ENCODE data around the gene TMEM233. TPM values are rescaled to one million over a fixed set of nuclear protein-coding genes. Genes with fewer than 3 reads are reported as not detected.

TMEM233 gene
- total and polyA plus RNA-seq, 4 donors = 0.13 to 0.80 (median 0.31) TPM

DNA sequence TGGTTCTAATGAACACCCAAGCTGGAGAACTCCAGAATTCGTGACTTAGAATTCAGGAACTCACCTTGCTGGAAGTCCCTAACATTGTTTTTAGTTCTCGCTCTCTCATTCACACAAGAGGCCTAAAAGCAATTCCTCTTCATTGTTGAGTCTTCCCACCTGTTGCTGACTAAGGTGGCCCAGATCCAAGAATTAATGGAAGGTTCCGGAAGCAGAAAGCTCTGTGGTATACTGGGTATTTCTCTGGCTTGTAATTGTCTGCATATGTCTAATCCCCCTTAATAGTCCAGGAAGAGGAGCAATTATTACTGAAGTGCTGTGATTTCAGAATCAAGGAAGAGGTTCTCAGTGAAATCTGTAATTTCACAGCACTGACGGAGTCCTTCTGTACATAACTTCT is 31.4 kb downstream of the TMEM233 start:
- DNase-seq = no peak
- WGBS, 2 donors = 81 to 82% methylated on average over 4 of the region's 4 CpGs
- Histone ChIP-seq H3K27ac (ENCODE audit: low read depth in 1 of 2, low read length in 1 of 2) (no peak overlapping the region), H3K9ac (ENCODE audit: insufficient read depth in 1 of 2, low read length in 2 of 2) (no peak overlapping the region), H3K9me3 (ENCODE audit: control insufficient read depth in 4 of 4, insufficient read depth in 3 of 4, low read length in 3 of 4) (no peaks in the 10 kb centered on the region), H3K36me3 (ENCODE audit: control insufficient read depth in 4 of 4, insufficient read depth in 4 of 4, low read length in 4 of 4) (no peaks in the 10 kb centered on the region), H3K4me3 (no peak overlapping the region), H3K27me3 (ENCODE audit: control insufficient read depth in 3 of 3, insufficient read depth in 3 of 3, low read length in 2 of 3) (no peaks in the 10 kb centered on the region), H3K4me1 (ENCODE audit: control insufficient read depth in 5 of 5, insufficient read depth in 5 of 5, low read length in 5 of 5) (no peaks in the 10 kb centered on the region)
- ATAC-seq (ENCODE audit: insufficient read depth, low FRiP score) = no peak
- TF ChIP-seq, protein P1, sequence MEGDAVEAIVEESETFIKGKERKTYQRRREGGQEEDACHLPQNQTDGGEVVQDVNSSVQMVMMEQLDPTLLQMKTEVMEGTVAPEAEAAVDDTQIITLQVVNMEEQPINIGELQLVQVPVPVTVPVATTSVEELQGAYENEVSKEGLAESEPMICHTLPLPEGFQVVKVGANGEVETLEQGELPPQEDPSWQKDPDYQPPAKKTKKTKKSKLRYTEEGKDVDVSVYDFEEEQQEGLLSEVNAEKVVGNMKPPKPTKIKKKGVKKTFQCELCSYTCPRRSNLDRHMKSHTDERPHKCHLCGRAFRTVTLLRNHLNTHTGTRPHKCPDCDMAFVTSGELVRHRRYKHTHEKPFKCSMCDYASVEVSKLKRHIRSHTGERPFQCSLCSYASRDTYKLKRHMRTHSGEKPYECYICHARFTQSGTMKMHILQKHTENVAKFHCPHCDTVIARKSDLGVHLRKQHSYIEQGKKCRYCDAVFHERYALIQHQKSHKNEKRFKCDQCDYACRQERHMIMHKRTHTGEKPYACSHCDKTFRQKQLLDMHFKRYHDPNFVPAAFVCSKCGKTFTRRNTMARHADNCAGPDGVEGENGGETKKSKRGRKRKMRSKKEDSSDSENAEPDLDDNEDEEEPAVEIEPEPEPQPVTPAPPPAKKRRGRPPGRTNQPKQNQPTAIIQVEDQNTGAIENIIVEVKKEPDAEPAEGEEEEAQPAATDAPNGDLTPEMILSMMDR (IDR thresholded peaks at IDR 0.05; ENCODE audit: control extremely low read depth, extremely low read depth) = no peak

DNA sequence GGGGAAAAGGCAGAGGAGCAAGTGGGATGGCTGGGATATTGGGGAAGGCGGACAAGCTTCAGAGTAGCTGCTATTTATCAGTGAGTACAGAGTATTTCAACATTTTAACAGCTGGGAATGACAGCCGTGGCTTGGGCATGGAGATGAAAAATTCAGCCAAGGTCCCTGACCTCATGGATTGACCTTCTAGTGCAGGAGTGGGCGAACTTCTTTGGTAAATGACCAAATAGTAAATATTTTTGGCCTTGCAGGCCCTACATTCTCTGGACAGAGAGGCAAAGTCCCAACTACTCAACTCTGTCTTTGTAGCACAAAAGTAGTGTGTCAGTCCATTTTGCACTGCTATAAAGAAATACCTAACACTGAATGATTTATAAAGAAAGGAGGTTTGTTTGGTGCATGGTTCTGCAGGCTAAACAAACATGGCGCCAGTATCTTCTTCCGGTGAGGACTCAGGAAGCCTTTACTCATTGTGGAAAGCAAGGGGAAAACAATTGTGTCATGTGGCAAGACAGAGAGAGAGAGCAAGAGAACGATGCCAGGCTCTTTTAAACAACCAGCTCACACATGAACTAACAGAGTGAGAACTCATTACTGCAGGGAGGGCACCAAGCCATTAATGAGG is 33.6 kb downstream of the TMEM233 start:
- 78 to 80% methylated on average over 6 of the region's 6 CpGs for WGBS, 2 donors
- H3K9me3 ChIP-seq (ENCODE audit: control insufficient read depth in 4 of 4, insufficient read depth in 3 of 4, low read length in 3 of 4) = no peaks in the 10 kb centered on the region
- no peaks in the 10 kb centered on the region for H3K36me3 ChIP-seq (ENCODE audit: control insufficient read depth in 4 of 4, insufficient read depth in 4 of 4, low read length in 4 of 4)
- no peaks in the 10 kb centered on the region for H3K27me3 ChIP-seq (ENCODE audit: control insufficient read depth in 3 of 3, insufficient read depth in 3 of 3, low read length in 2 of 3)
- no peak overlapping the region for H3K27ac ChIP-seq (ENCODE audit: low read depth in 1 of 2, low read length in 1 of 2)
- DNase-seq = no peak
- no peaks in the 10 kb centered on the region for H3K4me1 ChIP-seq (ENCODE audit: control insufficient read depth in 5 of 5, insufficient read depth in 5 of 5, low read length in 5 of 5)
- no peak overlapping the region for H3K9ac ChIP-seq (ENCODE audit: insufficient read depth in 1 of 2, low read length in 2 of 2)
- H3K4me3 ChIP-seq = no peak overlapping the region
- no peak for ATAC-seq (ENCODE audit: insufficient read depth, low FRiP score)
- TF ChIP-seq, protein P1 (IDR thresholded peaks at IDR 0.05; ENCODE audit: control extremely low read depth, extremely low read depth) = no peak

DNA sequence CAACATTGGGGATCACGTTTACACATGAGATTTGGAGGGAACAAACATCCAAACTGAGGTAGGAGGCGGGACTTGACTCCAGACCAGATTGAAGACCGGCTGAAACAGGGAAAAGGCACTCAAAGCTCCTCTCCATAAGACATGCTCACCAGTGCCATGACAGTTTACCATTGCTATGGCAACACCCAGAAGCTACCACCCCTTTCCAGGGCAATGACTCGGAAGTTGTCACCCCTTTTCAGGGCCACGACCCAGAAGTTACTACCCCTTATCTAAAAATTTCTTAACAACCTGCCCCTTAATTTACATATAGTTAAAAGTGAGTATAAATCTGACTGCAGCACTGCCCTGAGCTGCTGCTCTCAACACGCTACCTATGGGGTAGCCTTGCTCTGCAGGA is 34.1 kb downstream of the TMEM233 start:
- 86 to 89% methylated on average over 6 of the region's 6 CpGs for WGBS, 2 donors
- no peaks in the 10 kb centered on the region for H3K4me1 ChIP-seq (ENCODE audit: control insufficient read depth in 5 of 5, insufficient read depth in 5 of 5, low read length in 5 of 5)
- H3K9ac ChIP-seq (ENCODE audit: insufficient read depth in 1 of 2, low read length in 2 of 2) = no peak overlapping the region
- H3K9me3 ChIP-seq (ENCODE audit: control insufficient read depth in 4 of 4, insufficient read depth in 3 of 4, low read length in 3 of 4) = no peaks in the 10 kb centered on the region
- no peak overlapping the region for H3K4me3 ChIP-seq
- no peaks in the 10 kb centered on the region for H3K36me3 ChIP-seq (ENCODE audit: control insufficient read depth in 4 of 4, insufficient read depth in 4 of 4, low read length in 4 of 4)
- no peaks in the 10 kb centered on the region for H3K27me3 ChIP-seq (ENCODE audit: control insufficient read depth in 3 of 3, insufficient read depth in 3 of 3, low read length in 2 of 3)
- TF ChIP-seq, protein P1 (IDR thresholded peaks at IDR 0.05; ENCODE audit: control extremely low read depth, extremely low read depth) = no peak
- DNase-seq = no peak
- no peak overlapping the region for H3K27ac ChIP-seq (ENCODE audit: low read depth in 1 of 2, low read length in 1 of 2)
- no peak for ATAC-seq (ENCODE audit: insufficient read depth, low FRiP score)
